ENCODE measurements around the gene OGFOD1.
A peak's percentile ranks its signal among the peaks of the same experiment; 100 is the strongest.

Gene OGFOD1

DNA sequence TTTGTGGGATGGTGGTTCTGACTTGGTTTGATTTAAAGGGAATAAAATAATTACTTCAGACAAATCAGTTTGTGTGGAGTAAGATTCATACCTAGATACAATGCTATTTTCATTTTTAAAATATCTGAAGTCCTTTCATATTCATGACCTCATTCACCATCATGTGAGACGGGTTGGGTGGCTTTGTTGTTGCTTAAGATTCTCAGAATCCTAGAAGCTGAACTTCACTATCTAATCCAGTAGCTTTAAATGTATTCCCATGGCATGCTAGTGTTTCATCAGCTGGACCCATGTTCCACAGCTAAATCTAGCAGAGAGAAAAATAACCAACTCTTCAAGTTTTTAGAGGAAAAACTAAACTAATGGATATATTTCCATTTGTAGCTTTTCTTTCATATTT, 23.3 kb upstream of the OGFOD1 start:
- DNase-seq: no peak

DNA sequence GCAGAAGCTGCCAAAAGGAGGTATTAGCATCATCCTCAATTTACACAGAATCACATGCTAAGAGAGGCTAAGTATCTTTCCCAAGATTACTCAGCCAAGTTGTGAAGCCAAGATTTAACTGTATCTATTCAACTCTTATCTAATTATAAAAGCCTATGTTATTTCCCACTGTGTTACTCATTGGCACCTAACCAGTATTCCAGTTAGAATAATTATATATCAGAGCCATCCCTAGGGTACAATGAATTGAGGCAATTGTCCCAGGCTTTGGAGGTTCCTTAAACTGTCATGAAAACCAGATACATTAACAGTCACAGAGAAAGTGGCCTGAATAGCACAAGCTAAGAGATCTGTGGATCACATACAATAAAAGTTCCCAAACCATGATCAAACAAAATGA, 15.1 kb upstream of the OGFOD1 start:
- no peak for DNase-seq

DNA sequence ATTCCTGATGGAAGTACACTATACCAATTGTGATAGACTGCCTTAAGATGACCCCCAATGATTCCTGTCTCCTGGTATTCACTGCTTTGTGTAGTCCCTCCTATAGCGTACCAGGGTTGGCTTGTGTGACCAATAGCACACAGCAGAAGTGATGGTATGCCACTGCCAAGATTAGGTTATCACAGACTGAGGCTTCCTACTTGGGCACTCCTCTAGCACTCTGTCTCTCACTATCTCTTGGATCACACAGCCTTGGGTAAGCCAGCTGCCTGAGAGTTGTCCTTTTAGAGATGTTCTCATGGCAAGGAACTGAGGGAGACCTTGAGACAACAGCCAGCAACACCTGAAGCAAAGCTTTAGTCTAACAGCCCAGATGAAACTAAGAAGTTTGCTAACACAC, 13.3 kb upstream of the OGFOD1 start:
- DNase-seq: no peak

DNA sequence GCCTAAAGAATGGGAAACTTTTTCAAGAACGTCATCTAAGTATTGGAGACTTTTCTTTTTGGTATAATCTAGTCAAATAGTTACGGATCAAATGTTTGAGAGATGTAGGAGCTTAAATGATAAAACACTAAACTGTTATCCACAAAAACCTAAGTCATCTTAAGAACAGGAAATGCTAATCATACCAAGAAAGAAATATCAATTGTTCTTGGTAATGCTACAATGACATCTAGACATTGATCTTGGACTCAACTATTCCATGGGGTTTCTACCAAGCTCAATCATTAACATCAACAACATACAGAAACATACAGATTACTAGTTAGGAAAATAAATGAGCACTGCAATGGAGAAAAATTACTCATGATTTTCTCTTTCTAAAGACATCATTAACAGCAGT, 4.1 kb upstream of the OGFOD1 start:
- no peak for DNase-seq

DNA sequence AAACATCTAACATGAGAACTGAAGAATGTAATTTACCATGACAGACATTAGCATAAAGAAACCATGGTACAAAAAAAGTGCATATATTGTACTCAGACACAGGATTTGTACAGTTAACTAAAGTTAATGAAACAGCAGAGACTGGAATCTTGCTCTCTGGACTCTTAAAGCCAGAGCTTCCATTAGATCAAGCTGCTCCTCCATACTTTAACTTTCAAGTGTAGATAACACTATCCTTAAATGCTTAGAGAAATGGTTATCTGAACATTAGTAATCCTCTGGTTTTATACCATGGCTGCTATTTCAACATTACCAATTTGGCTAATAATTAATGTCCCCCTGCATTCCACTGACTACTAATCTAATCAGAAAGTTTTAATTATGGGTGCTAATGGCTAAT, 3.3 kb upstream of the OGFOD1 start:
- no peak for DNase-seq

DNA sequence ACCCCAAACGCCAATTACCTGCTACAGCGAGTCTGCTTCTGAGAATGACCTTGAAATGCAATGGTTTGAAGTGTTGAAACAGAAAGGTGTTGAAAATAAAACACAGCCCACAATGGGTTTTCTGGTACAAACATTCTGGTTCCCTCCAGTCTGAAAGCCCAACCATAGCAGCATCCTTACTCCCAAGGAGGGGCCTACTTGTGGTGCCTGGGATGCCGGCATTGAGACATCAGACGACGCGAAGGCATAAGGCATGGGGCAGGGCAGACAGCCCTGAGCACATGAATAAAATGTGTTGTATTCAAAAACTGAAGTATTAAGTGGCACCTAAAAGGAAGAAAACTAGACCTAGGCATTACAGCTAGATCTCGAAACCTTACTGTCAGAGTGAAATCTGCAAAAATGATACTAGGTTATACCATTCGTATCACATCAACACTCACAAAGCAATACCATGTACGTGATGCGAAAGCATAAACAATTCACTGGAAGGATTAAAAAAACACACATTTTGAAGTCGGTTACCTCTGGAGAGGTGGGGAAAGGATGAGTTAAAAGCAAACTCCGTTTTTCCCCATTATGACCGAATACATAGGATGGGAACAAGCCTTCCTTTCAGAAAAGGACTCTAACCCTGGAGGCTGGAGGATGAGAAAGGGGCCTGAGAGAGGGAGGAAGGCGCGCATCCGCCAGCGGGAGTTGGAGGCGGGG, 924 bp upstream of the OGFOD1 start:
- DNase-seq: peak in 1 of 2 donors; percentile 9

DNA sequence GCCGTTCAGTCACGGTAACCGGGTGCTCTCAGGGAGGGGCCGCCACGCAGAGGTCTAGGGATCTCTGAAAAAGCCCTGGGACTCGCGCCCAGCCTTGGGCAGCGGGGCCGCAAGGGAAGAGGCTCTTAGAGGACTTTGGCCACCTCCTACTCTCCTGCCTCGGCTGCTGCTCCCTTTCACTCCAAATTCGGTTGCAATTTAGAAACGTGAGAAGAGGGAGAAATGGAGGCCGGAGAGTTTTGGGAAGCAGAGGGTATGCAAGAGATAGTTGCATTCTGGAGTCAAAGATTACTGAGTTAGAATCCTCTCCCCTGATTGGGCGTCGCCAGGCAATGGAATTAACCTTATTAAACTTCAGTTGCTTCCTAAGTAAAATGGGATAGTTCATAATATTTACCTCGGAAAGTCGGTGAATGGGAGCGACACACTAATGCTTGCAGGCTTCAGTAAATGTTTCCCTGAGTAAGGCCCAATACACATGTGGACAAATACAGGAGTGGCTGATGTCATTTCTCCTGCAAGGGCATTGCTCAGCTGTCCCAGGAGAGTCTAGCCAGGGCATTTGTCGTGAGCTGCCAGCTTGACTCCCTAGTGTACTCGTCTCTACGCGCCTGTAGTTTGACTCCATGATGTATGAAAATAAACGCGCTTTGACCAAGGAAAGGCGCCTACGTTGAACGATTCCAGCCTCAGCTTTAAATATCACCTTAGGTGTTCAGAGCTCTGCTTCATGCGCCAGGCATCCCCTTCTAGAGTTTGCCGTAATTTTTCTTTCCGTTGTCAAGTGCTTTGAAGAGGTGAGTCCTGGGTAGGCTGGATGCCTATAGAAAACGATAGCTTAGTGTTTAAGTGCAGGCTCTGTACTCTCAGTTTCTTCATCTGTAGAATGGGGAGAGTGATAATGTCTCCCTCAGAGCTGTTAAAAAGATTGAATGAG, 667 bp downstream of the OGFOD1 start:
- peak in 1 of 2 donors; percentile 5 for DNase-seq

DNA sequence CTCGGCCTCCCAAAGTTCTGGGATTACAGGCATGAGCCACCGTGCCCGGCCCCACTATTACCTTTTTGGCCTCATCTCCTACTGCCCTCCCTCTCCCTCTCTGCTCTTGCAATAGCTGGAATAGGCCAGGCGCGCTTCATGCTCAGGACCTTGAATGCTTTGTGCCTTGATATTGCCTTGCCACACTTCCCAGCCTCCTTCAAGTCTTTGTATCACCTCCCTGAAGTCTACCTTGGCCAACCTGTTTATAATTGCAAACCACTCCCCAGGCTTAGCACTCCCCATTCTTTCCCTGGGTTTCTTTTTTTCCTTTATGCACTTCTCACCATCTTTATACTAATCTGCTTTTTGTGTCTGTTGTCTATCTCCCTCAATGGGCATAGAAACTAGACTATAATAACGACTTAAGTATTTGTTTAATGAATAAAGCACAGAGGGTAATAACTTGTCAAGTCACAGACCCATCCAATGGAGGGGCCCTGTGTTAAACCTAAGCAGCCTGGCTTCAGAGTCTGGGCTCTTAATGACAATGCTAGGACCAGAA, 6.6 kb downstream of the OGFOD1 start:
- no peak for DNase-seq

DNA sequence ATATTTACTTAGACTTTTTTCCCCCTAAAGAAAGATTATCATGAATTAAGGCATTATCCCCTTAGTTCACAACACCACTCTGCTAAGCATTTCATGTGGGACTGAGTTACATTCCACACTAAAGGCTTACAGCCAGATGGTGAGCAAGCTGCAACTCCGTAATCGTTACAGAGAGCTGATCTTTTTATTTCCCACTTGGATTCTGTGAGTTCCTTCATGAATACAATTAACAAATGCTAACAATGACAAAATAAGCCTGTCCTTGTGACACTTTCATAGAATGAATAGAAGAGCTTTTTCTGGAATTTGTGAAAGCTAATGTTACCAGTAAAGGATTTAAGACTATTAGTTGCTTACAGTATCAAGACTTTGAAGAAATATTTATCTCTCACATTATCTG, 8.7 kb downstream of the OGFOD1 start:
- DNase-seq: no peak

DNA sequence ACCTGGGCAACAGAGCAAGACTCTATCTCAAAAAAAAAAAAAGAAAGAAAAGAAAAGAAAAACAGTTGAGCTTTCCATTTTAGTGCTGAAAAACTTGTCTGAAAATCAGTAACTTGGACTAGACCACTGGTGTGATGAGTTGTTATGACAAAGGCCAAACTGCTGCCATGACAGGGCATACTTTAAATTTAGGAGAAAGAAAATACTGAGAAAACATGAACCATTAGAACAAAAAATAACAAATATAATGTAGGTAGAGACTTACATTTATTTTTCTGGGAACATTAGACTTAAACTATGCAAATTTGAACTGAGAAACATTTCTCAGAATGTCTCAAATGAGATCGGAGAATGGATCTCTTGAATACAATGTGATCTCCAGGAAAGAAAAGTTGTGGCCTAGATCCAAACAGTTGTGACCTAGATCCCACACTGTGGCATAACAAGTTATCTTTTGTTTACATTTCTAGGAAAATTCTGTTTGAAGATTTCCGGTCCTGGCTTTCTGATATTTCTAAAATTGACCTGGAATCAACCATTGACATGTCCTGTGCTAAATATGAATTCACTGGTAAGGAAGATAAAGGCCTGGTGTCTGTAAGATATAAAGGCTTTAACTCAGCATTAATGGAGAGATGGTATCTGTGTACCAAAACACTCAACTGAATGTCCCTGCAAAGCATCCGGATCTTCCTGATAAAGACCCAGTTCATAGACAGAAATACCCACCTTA, 10.9 kb downstream of the OGFOD1 start:
- no peak for DNase-seq

DNA sequence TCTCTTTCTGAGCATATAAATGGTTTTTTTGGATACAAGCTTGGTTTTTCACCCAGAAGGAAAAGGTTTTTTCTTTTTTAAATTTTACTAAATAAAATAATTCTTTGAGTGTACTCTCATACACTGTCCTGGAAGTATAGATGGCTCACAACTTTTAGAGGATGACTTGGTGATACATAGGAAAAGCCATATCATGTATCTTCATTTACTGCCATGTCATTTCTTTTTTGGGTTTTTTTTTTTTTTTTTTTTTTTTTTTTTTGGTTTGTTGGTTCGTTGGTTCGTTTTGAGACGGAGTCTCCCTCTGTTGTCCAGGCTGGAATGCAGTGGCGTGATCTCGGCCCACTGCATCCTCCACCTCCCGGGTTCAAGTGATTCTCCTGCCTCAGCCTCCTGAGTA, 11.8 kb downstream of the OGFOD1 start:
- no peak for DNase-seq

DNA sequence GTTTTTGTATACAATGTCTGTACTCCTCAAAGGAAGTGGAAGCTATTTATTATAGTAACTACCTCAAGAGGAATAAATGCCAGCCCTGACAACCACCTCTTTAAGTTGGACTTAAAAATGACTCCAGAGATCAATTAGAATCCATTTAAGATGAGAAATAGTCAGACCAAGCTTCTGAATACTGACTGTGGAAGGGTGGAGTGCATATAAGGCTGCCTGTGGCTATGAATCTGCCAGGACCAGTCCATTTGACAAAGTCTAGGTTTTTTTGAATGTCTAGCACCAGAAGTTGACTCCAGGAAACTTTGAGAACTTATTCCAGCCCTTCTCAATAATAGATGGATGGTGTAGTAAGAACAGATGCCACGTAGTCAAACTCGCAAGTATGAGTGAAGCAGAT, 15.0 kb downstream of the OGFOD1 start:
- no peak for DNase-seq

DNA sequence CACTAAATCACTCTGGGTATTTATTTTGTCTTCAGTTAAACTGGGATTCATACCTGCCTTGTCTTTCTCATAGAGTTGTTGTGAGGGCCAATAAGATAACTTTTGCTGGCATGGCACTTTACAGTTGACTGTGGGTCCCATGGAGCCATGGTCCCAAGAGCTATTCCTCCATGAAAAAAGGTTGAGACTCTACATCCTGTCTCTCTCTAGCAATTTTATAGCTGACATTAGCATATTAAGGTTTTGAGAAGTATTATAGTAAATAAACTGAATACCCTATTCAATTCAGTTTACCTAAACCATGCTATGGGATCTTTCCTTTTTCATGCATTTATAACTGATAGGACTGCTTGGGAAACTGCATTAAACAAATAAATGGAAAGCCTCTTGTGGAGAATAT, 17.4 kb downstream of the OGFOD1 start:
- DNase-seq: no peak

DNA sequence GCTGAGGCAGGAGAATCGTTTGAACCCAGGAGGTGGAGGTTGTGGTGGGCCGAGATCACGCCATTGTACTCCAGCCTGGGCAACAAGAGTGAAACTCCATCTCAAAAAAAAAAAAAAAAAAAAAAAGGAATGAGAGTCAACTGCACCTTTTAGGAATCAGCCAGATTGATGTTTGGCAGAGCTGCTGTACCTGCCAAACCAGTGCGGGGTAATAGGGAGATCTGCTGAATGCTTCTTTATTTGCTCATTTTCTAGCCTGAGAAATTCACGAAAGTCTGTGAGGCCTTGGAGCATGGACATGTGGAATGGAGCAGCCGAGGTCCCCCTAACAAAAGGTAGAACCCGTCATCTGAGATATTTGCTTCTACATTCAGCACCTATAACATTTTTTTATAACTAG, 18.4 kb downstream of the OGFOD1 start:
- DNase-seq: no peak

DNA sequence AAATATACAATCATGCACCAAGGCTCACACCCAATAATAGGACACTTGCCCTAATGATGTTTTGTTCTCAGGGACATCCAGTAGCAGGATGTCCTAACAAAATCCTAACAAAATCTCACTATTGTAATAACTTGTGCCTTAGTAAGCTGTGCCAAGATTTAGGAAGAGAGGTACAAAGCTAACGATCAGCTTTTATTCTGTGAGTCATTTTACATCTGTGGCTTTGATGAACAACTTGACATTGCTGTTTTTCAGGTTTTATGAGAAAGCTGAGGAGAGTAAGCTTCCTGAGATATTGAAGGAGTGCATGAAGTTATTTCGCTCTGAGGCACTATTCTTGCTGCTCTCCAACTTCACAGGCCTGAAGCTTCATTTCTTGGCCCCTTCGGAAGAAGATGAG, 18.9 kb downstream of the OGFOD1 start:
- DNase-seq: no peak

DNA sequence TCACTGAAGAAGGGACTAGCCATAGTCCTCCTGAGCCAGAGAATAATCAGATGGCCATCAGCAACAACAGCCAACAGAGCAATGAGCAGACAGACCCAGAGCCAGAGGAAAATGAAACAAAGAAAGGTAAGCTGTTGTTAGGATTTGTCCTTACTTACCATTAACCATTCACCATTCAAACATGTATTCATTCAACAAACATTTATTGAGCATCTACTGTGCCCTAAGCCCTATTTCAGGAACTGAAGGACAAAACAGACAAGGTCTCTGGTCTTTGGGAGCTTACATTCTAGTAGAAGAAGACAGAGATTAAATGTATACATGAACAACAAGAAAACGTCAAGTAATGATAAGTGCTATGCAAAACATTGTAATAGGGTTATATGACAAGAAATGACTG, 19.3 kb downstream of the OGFOD1 start:
- DNase-seq: no peak

DNA sequence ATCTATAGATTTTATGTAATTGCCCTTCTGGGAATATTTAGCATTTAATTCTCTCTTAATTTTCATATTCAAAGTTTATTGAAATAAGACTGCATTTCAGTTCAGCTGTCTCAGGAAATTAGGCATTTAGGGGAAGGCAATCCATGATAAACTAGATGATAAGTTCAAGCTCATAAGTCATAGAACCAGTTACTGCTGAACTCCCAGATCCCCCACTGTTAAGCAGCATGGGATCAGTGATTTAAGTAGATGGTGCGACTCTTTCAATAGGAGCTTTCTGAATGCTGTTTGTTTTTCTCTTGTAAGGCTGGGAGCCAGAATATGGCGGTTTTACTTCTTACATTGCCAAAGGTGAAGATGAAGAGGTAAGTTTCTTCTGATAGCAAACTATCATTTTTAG, 23.8 kb downstream of the OGFOD1 start:
- DNase-seq: no peak

DNA sequence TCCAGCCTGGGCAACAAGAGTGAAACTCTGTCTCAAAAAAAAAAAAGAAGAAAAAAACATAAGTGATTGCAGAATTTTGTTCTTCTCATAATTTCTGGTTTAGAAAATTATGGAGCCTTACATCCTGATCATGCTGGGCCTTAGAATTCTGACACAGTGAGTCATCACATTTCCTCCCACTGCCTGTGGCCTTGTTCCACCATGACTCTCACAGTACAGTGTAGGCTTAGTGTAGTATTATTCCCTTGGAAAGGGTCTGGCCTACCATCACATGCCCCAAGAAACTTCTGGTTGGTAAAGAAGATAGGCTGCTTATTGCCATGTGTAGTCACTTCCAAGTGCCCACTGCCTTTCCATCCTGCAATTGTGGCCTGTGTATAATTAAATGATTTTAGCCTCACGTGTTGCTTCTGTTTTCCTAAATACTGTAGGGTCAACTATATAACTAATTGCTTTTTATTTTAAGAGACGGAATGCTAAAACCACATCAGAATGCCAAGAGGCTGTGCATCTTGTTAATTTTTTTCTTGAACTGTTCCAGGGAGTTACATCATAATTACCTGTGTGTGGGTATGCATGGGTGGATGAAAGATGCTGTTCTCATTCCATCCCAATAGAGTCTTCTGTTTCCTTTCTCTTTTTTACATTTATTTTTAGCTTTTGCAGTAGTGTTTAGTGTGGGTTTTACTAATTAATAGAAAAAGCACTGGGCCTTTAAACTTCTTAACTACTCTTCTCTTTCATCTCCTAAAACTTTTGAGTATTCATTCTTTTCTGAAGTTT, 25.9 kb downstream of the OGFOD1 start:
- no peak for DNase-seq

DNA sequence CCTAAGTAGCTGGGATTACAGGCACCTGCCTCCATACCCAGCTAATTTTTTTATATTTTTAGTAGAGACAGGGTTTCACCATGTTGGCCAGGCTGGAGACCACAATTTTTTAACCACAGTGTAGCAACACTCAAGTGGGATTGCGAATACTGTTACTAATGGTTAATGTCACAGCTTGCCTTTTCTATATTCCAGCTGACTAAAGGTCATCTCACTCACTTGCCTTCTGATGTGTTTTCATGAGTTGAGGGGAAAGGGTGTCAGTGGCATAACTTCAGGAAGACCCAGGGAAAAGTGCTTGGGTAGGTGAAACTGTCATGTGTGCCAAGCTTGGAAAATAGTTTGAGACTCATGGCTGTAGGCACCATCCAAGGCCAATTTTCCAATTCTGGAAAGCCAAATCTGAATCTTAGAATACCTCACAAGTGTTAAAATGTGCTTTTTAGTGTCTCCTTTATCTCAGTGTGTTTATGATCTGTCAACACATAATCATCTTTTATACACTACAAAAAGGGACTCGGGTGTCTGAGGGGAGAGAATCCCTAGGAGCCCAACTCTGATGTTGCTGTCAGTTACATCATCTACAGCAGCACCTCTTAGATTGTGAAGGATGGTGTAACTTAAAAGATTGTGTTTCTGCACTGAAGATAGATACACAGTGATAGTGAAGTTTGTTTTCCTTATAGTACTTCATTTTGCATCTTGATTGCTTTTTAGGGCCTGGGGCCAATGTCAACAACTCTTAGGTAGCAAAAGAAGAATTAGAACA, 27.1 kb downstream of the OGFOD1 start:
- no peak for DNase-seq

DNA sequence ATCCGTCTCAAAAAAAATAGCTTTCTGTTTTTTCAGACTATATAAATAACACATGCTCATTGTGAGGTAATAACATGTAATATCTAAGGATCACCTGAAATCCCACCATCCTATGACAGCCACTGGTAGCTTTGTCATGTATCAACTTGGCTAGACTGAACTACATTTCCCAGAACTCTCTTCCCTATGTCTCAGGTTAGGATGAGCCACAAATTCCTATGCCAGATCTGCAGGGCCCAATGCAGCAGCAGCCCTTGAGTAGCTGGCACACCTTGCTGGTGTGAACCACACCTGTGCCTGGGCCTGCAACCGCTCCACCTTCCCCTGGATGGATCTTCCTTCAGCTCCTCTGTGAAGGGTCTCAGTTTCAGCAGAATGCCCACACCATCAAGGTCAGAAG, 28.1 kb downstream of the OGFOD1 start:
- DNase-seq: no peak

DNA sequence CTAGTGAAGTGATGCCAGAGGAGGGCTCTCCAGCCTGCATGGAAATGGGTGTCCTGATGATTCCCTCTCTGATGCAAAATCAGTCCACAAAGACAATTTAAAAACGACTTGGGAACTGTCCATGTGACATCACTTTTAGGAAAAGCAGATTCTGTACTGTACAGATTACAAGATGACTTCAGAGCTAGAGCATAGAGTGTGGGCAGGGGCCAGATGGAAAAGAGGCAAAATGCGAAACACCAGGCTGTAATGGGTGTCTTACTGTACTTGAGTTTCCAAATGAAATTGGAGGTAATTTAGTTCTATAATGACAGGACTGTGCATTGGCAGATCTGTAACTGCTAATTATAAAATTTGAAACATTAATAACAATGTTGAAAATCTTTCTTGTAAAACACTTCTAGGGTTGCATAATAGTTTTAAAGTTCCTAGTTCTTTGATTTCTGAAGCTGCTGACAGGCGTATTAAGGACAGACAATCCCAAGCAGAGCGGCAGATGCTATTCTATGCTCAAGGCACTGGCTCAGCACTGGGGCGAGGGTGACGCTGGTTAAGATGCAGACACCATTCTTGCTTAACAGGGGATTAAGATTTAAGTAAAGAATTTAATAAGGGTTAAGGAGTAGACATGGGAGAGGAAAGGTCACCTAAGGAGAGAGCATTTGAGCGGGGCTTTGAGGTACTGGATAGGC, 29.6 kb downstream of the OGFOD1 start:
- DNase-seq: no peak
